Stimulated activated CD8-positive, alpha-beta memory T cell treated with anti-CD3 and anti-CD28 coated beads, Interleukin-12 subunit alpha, Interleukin-12 subunit beta, amount 100 ng/mL, for 1 hour (primary cell): ENCODE results near the gene TRIM10.
A peak's percentile ranks its signal among the peaks of the same experiment; 100 is the strongest.
"Not testable (repeated sequence)": the region's sequence is repeated elsewhere in the genome, so short reads cannot be mapped to it uniquely, and the experiment has no call there.

Source experiments
- DNase-seq: peaks from one replicate; pipeline ENCODE4 v3.0.0-alpha.2; 2020; ENCODE audit warnings: low read depth

TRIM10 gene

GRCh38 chr6:30154061-30154460, 7.0 kb downstream of the TRIM10 start:
- DNase-seq: no peak

- no peak for DNase-seq
Measured at GRCh38 chr6:30152910-30153610, 8.0 kb downstream of the TRIM10 start.

GRCh38 chr6:30152016-30152673, 8.9 kb downstream of the TRIM10 start:
- no peak for DNase-seq

GRCh38 chr6:30151580-30151979, 9.4 kb downstream of the TRIM10 start:
- no peak for DNase-seq

GRCh38 chr6:30150671-30151395, 10.2 kb downstream of the TRIM10 start:
- DNase-seq: no peak

GRCh38 chr6:30149858-30150550, 11.0 kb downstream of the TRIM10 start:
- no peak for DNase-seq

- DNase-seq: no peak
Measured at GRCh38 chr6:30149234-30149633, 11.8 kb downstream of the TRIM10 start.

GRCh38 chr6:30147096-30147495, 13.9 kb downstream of the TRIM10 start:
- DNase-seq: no peak

- no peak for DNase-seq
Measured at GRCh38 chr6:30145818-30146217, 15.2 kb downstream of the TRIM10 start.

GRCh38 chr6:30144811-30145210, 16.2 kb downstream of the TRIM10 start:
- DNase-seq: no peak

GRCh38 chr6:30143780-30144179, 17.2 kb downstream of the TRIM10 start:
- no peak for DNase-seq

GRCh38 chr6:30142665-30143064, 18.3 kb downstream of the TRIM10 start:
- DNase-seq: no peak

- not testable (repeated sequence) for DNase-seq
Measured at GRCh38 chr6:30140240-30140639, 20.8 kb downstream of the TRIM10 start.

- DNase-seq: no peak
Measured at GRCh38 chr6:30136570-30137286, 24.3 kb downstream of the TRIM10 start.

- DNase-seq: no peak
Measured at GRCh38 chr6:30135757-30136156, 25.3 kb downstream of the TRIM10 start, which contains the start of gene TRIM40. TSS of gene TRIM40 (plus strand) at chr6:30136140. CDS start at chr6:30137037, 897 bp downstream.

GRCh38 chr6:30135147-30135546, 25.9 kb downstream of the TRIM10 start:
- DNase-seq: no peak

GRCh38 chr6:30131947-30132497, 29.0 kb downstream of the TRIM10 start:
- no peak for DNase-seq

- DNase-seq: peak; percentile 57
Measured at GRCh38 chr6:30130887-30131862, 29.8 kb downstream of the TRIM10 start.

GRCh38 chr6:30130179-30130679, 30.8 kb downstream of the TRIM10 start:
- DNase-seq: no peak
